ENCODE data around the gene TCP11.

The TCP11 gene

DNA sequence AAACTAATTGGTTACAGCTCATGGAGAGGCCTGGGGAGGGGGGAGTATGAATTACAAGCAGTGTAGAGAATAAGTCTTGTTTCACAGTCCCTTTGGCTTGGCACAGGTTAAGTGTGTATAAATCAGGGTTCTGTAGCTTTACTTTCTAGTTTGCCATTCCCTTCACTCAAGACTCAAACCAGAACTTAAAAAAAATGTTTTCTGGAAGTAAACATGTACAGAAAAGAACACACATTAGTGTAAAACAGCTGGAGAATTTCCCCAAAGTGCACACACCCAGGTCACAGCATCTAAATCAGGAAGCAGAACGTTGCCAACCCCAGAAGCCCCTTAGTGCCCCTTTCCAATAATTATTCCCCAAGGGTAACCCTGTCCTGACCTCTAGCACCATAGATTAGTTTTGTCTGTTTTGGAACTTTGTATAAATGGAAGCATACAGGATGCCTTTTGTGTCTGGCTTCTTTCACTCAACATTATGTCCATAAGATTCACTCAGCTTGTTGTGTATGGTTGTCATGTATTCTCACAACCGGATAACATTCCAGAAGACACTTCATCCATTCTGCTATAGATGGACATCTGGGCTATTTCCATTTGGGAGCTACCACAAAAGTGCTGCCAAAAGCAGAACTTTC lies 38.9 kb upstream of the TCP11 start:
- H3K9me3 ChIP-seq (replicated peaks; ENCODE audit: low read length) = no peaks in the 10 kb centered on the region
- peaks cover 68% of the 10 kb centered on the region for H3K4me1 ChIP-seq (ENCODE audit: control insufficient read depth, insufficient read depth, low read length)
- no peaks in the 10 kb centered on the region for H3K27me3 ChIP-seq (ENCODE audit: control insufficient read depth, insufficient read depth, low read length)
- H3K4me2 ChIP-seq (ENCODE audit: low read length) = no peak overlapping the region
- H3K9ac ChIP-seq (ENCODE audit: low read depth, low read length) = no peak overlapping the region
- no peaks in the 10 kb centered on the region for H3K36me3 ChIP-seq (ENCODE audit: insufficient read depth, low read length)
- no peak overlapping the region for H3K4me3 ChIP-seq (ENCODE audit: low read length)

- H3K4me1 ChIP-seq (ENCODE audit: control insufficient read depth, insufficient read depth, low read length) = peaks cover 62% of the 10 kb centered on the region
- no peaks in the 10 kb centered on the region for H3K27me3 ChIP-seq (ENCODE audit: control insufficient read depth, insufficient read depth, low read length)
- H3K36me3 ChIP-seq (ENCODE audit: insufficient read depth, low read length) = no peaks in the 10 kb centered on the region
- no peak overlapping the region for H3K4me3 ChIP-seq (ENCODE audit: low read length)
- no peaks in the 10 kb centered on the region for H3K9me3 ChIP-seq (replicated peaks; ENCODE audit: low read length)
- no peak overlapping the region for H3K9ac ChIP-seq (ENCODE audit: low read depth, low read length)
- no peak overlapping the region for H3K4me2 ChIP-seq (ENCODE audit: low read length)
These were observed 38.0 kb upstream of the TCP11 start for GRCh38 chr6:35178932-35179832.

- H3K9me3 ChIP-seq (replicated peaks; ENCODE audit: low read length) = no peaks in the 10 kb centered on the region
- H3K4me2 ChIP-seq (ENCODE audit: low read length) = no peak overlapping the region
- peaks cover 64% of the 10 kb centered on the region for H3K4me1 ChIP-seq (ENCODE audit: control insufficient read depth, insufficient read depth, low read length)
- H3K4me3 ChIP-seq (ENCODE audit: low read length) = no peak overlapping the region
- H3K9ac ChIP-seq (ENCODE audit: low read depth, low read length) = no peak overlapping the region
- H3K36me3 ChIP-seq (ENCODE audit: insufficient read depth, low read length) = no peaks in the 10 kb centered on the region
- no peaks in the 10 kb centered on the region for H3K27me3 ChIP-seq (ENCODE audit: control insufficient read depth, insufficient read depth, low read length)
These were observed 36.9 kb upstream of the TCP11 start for GRCh38 chr6:35178012-35178411.

DNA sequence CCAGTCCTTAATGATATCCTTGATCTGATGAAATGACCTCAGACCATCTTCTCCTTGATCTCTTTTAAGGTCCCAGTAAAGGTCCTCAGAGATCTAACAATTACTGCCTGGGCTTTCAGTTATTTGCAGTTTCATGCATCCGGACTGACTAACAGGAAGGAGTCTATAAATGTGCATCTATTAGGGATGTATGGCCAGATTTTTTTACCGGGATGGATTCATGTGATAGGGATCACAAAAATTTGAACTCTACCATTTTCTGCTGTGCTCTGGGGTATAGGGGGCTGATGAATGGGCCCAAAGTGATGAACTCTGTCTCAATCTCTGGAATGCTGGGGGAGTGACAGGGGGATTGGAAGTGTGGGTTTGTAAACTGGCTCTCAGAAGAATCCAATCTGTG lies 36.5 kb upstream of the TCP11 start:
- H3K4me1 ChIP-seq (ENCODE audit: control insufficient read depth, insufficient read depth, low read length) = peaks cover 67% of the 10 kb centered on the region
- no peak overlapping the region for H3K9ac ChIP-seq (ENCODE audit: low read depth, low read length)
- H3K36me3 ChIP-seq (ENCODE audit: insufficient read depth, low read length) = no peaks in the 10 kb centered on the region
- H3K4me2 ChIP-seq (ENCODE audit: low read length) = no peak overlapping the region
- H3K9me3 ChIP-seq (replicated peaks; ENCODE audit: low read length) = no peaks in the 10 kb centered on the region
- no peak overlapping the region for H3K4me3 ChIP-seq (ENCODE audit: low read length)
- no peaks in the 10 kb centered on the region for H3K27me3 ChIP-seq (ENCODE audit: control insufficient read depth, insufficient read depth, low read length)

DNA sequence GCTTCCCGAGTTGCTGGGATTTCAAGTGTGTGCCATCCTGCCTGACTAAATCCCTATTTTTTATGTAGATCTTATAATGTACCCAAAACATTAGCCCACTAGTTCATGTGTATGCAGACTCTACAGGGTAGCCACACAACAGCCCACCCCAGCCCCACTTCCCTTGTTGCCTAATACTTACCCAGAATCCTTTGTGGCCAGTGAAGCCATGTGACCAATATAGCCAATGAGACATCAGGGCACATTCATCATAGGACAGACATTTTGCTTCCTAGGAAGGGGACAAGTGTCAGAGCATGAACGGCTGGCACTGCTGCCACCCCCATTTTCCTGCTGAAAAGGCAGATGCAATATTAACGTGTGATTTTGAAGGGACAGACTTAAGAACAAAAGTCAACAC lies 36.0 kb upstream of the TCP11 start:
- no peak overlapping the region for H3K9ac ChIP-seq (ENCODE audit: low read depth, low read length)
- H3K27me3 ChIP-seq (ENCODE audit: control insufficient read depth, insufficient read depth, low read length) = no peaks in the 10 kb centered on the region

GRCh38 chr6:35176301-35177024 lies 35.3 kb upstream of the TCP11 start:
- Histone ChIP-seq H3K36me3 (ENCODE audit: insufficient read depth, low read length) (no peaks in the 10 kb centered on the region), H3K4me1 (ENCODE audit: control insufficient read depth, insufficient read depth, low read length) (peaks cover 64% of the 10 kb centered on the region), H3K4me3 (ENCODE audit: low read length) (no peak overlapping the region), H3K9ac (ENCODE audit: low read depth, low read length) (no peak overlapping the region), H3K27me3 (ENCODE audit: control insufficient read depth, insufficient read depth, low read length) (no peaks in the 10 kb centered on the region), H3K4me2 (ENCODE audit: low read length) (no peak overlapping the region), H3K9me3 (replicated peaks; ENCODE audit: low read length) (no peaks in the 10 kb centered on the region)

More for the DNA sequence above, 36.0 kb upstream of the TCP11 start:
- Histone ChIP-seq H3K4me1 (ENCODE audit: control insufficient read depth, insufficient read depth, low read length) (peaks cover 71% of the 10 kb centered on the region), H3K9me3 (replicated peaks; ENCODE audit: low read length) (no peaks in the 10 kb centered on the region), H3K36me3 (ENCODE audit: insufficient read depth, low read length) (no peaks in the 10 kb centered on the region), H3K4me3 (ENCODE audit: low read length) (no peak overlapping the region), H3K4me2 (ENCODE audit: low read length) (no peak overlapping the region)

- Histone ChIP-seq H3K4me2 (ENCODE audit: low read length) (no peak overlapping the region), H3K9me3 (replicated peaks; ENCODE audit: low read length) (no peaks in the 10 kb centered on the region), H3K4me1 (ENCODE audit: control insufficient read depth, insufficient read depth, low read length) (peaks cover 64% of the 10 kb centered on the region), H3K9ac (ENCODE audit: low read depth, low read length) (no peak overlapping the region), H3K27me3 (ENCODE audit: control insufficient read depth, insufficient read depth, low read length) (no peaks in the 10 kb centered on the region), H3K36me3 (ENCODE audit: insufficient read depth, low read length) (no peaks in the 10 kb centered on the region), H3K4me3 (ENCODE audit: low read length) (no peak overlapping the region)
These were observed 33.4 kb upstream of the TCP11 start for GRCh38 chr6:35174501-35174900.

GRCh38 chr6:35174088-35174434 lies 32.9 kb upstream of the TCP11 start:
- Histone ChIP-seq H3K4me3 (ENCODE audit: low read length) (no peak overlapping the region), H3K27me3 (ENCODE audit: control insufficient read depth, insufficient read depth, low read length) (no peaks in the 10 kb centered on the region), H3K4me2 (ENCODE audit: low read length) (no peak overlapping the region), H3K9ac (ENCODE audit: low read depth, low read length) (no peak overlapping the region), H3K36me3 (ENCODE audit: insufficient read depth, low read length) (no peaks in the 10 kb centered on the region), H3K9me3 (replicated peaks; ENCODE audit: low read length) (no peaks in the 10 kb centered on the region), H3K4me1 (ENCODE audit: control insufficient read depth, insufficient read depth, low read length) (peaks cover 61% of the 10 kb centered on the region)

- Histone ChIP-seq H3K9ac (ENCODE audit: low read depth, low read length) (no peak overlapping the region), H3K4me3 (ENCODE audit: low read length) (no peak overlapping the region), H3K9me3 (replicated peaks; ENCODE audit: low read length) (no peaks in the 10 kb centered on the region), H3K4me2 (ENCODE audit: low read length) (no peak overlapping the region), H3K4me1 (ENCODE audit: control insufficient read depth, insufficient read depth, low read length) (peaks cover 55% of the 10 kb centered on the region), H3K36me3 (ENCODE audit: insufficient read depth, low read length) (no peaks in the 10 kb centered on the region), H3K27me3 (ENCODE audit: control insufficient read depth, insufficient read depth, low read length) (no peaks in the 10 kb centered on the region)
These were observed 32.4 kb upstream of the TCP11 start for GRCh38 chr6:35173427-35174087.

DNA sequence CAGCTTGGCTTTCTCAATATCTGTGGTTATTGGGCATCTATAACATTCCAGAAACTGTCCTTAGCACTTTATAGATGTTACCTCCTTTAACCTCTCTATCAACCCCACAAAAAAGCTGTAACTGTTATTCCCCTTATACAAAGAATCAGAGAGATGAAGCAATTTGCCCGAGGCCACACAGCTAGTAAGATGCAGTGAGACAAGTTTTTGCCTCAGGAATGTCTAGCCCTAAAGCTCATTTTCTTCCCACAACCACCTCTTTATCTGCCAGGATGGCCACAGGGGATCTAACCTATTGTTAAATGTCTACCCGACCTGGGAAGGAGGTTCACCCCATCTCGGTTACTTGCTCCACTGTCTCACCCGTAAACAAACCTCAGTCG lies 31.9 kb upstream of the TCP11 start:
- no peaks in the 10 kb centered on the region for H3K27me3 ChIP-seq (ENCODE audit: control insufficient read depth, insufficient read depth, low read length)
- H3K9ac ChIP-seq (ENCODE audit: low read depth, low read length) = no peak overlapping the region
- no peaks in the 10 kb centered on the region for H3K9me3 ChIP-seq (replicated peaks; ENCODE audit: low read length)
- H3K4me3 ChIP-seq (ENCODE audit: low read length) = no peak overlapping the region
- no peak overlapping the region for H3K4me2 ChIP-seq (ENCODE audit: low read length)
- H3K36me3 ChIP-seq (ENCODE audit: insufficient read depth, low read length) = no peaks in the 10 kb centered on the region
- H3K4me1 ChIP-seq (ENCODE audit: control insufficient read depth, insufficient read depth, low read length) = peaks cover 50% of the 10 kb centered on the region

DNA sequence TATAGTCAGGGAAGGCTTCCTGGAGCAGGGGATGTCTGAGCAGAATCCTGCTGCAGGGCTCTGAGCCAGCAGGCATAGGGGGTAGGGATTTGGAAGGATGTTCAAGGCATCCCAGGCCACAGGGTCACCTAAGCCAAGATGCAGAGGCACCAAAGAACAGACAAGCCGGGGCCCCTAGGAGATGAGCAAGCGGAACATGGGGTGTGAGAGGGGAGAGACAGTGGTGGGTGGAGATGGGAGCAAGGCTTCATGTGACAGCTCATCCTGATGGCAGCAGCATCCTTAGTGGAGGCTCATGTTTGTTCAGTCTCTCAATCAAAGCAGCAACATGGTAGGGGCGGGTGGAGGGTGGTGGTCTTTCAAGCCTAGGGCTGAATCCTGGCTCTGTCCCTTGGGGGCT lies 29.8 kb upstream of the TCP11 start:
- Histone ChIP-seq H3K36me3 (ENCODE audit: insufficient read depth, low read length) (no peaks in the 10 kb centered on the region), H3K4me2 (ENCODE audit: low read length) (peak overlapping the region; percentile 27), H3K27me3 (ENCODE audit: control insufficient read depth, insufficient read depth, low read length) (no peaks in the 10 kb centered on the region), H3K4me3 (ENCODE audit: low read length) (no peak overlapping the region), H3K9ac (ENCODE audit: low read depth, low read length) (no peak overlapping the region), H3K9me3 (replicated peaks; ENCODE audit: low read length) (no peaks in the 10 kb centered on the region), H3K4me1 (ENCODE audit: control insufficient read depth, insufficient read depth, low read length) (peaks cover 49% of the 10 kb centered on the region)

All from skeletal muscle satellite cell (primary cell).